ENCODE data around the gene STARD3. TPM values are rescaled to one million over a fixed set of nuclear protein-coding genes. Genes with fewer than 3 reads are reported as not detected.

The STARD3 gene
- total RNA-seq, 1 donor from 2014 or later, result 78.2 TPM

DNA sequence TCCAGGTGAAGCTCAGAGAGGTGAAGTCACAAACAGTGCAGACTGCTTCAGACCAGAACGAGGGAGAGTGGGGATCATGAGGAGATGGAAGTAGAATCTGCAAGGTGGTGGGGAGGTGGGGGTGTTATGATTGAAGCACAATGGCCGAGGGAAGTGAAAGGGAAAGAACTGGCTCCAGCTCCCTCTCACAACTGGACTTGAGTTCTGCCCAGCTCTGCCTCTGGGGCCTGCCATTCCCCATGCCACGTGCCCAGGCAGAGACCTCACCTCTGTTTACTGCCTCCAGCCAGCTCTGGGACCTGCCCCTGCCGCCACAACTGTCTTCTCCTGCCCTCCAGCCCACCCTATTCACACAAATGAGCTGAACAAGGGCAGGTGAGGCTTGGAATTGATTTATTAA lies 33.8 kb downstream of the STARD3 start:
- no peaks in the 10 kb centered on the region for H3K36me3 ChIP-seq
- DNase-seq, result peak; percentile 46
- ATAC-seq, result no peak
- peaks cover 53% of the 10 kb centered on the region for H3K27me3 ChIP-seq
- H3K27ac ChIP-seq, result no peak overlapping the region
- intact Hi-C loops (cut with DNase I), result no loop called here
- no peaks in the 10 kb centered on the region for H3K9me3 ChIP-seq
- H3K4me1 ChIP-seq, result peaks cover 23% of the 10 kb centered on the region
- no peak overlapping the region for H3K4me3 ChIP-seq
- TF ChIP-seq, protein P1, sequence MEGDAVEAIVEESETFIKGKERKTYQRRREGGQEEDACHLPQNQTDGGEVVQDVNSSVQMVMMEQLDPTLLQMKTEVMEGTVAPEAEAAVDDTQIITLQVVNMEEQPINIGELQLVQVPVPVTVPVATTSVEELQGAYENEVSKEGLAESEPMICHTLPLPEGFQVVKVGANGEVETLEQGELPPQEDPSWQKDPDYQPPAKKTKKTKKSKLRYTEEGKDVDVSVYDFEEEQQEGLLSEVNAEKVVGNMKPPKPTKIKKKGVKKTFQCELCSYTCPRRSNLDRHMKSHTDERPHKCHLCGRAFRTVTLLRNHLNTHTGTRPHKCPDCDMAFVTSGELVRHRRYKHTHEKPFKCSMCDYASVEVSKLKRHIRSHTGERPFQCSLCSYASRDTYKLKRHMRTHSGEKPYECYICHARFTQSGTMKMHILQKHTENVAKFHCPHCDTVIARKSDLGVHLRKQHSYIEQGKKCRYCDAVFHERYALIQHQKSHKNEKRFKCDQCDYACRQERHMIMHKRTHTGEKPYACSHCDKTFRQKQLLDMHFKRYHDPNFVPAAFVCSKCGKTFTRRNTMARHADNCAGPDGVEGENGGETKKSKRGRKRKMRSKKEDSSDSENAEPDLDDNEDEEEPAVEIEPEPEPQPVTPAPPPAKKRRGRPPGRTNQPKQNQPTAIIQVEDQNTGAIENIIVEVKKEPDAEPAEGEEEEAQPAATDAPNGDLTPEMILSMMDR (IDR thresholded peaks at IDR 0.05), result no peak

DNA sequence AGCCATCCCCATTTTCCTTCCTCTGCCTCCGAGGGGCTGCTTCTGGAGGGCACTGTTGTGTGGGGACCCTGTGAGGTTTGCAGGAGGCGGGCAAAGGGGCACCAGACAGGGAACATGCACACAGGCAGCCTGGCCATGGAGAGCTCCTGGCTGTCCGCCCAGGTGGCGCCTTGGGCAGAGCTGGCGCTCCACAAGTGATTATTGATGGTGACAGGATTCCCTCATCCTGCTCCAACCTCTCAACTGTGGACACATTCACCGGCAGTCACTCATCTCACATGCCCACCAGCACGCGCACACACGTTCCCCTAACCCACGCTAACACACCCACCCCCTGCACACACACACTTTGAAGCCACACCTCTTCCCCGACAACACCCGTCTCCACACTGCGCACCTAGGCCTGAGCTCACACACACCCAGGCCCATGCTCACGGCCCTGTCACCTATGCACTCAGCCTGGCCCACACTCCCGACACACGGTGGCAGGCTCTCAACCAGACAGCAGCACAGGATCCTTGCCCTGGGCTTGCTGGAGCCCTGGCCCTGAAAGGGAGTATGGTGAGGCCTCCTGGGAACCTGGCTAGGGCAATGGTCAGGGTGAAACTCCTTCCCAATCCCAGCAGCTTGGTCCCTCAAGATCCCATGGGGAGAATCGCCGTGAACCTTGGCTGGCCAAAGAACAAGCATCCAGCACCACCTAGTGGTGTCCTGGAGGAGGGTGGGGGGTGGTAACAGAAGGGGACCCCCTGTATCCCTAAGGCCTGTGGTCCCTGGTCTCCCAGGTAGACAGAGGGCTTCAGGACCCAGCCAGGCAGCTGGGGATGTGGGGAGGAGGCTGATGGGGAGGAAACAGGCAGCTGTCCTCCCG lies 34.9 kb downstream of the STARD3 start:
- intact Hi-C loops (cut with DNase I), result no loop called here
- no peaks in the 10 kb centered on the region for H3K9me3 ChIP-seq
- H3K27me3 ChIP-seq, result peaks cover 46% of the 10 kb centered on the region
- H3K36me3 ChIP-seq, result no peaks in the 10 kb centered on the region
- TF ChIP-seq, protein P1 (IDR thresholded peaks at IDR 0.05), result peak; percentile 54
- ATAC-seq (peak; percentile 2), DNase-seq (peak; percentile 63)
- peaks cover 33% of the 10 kb centered on the region for H3K4me1 ChIP-seq
- H3K4me3 ChIP-seq, result no peak overlapping the region
- H3K27ac ChIP-seq, result no peak overlapping the region

DNA sequence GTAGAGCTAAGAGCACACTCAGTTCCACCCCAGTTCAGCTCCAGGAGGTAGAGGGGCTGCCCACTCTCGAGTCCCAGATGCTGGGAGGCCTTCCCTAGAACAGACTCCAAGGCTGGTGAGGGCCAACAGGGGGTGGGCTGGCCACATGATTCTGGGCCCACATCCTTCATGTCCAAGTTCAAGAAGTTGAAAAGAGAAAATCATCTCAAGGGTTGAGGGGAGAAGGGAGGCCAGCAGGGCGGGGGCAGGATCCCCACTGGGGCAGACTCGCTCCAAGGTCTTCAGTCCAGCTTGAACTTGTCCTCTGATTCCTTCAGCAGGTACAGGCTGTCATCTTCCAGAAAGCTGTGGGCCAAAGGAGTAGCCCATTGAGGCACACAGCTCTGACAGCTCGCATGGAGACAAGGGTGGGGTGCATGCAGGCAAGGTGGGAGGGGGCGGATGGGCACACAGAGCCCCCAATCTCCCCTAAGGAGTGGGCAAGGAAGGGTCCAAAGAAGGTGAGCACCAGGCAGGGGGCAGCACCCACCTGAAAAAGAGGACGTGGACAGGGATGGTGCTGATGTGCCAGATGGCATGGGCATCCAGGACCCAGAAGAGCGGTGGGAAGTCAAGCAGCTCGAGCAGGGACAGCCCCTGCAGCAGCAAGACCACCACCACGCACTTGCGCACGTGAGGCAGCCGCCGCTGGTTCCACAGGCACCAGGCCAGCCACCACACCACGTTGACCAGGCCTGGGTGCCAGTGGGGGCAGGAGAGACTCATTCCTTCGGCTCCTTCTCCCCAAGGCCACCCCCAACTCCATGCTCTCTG lies 35.8 kb downstream of the STARD3 start:
- DNase-seq (no peak), ATAC-seq (no peak)
- peaks cover 39% of the 10 kb centered on the region for H3K27me3 ChIP-seq
- TF ChIP-seq, protein P1 (IDR thresholded peaks at IDR 0.05), result peak; percentile 2
- H3K27ac ChIP-seq, result no peak overlapping the region
- no peaks in the 10 kb centered on the region for H3K36me3 ChIP-seq
- intact Hi-C loops (cut with DNase I), result no loop called here
- peaks cover 30% of the 10 kb centered on the region for H3K4me1 ChIP-seq
- H3K4me3 ChIP-seq, result no peak overlapping the region
- no peaks in the 10 kb centered on the region for H3K9me3 ChIP-seq

GRCh38 chr17:39673335-39674081 lies 36.6 kb downstream of the STARD3 start:
- ATAC-seq, result no peak
- H3K27me3 ChIP-seq, result peaks cover 31% of the 10 kb centered on the region
- TF ChIP-seq, protein P1 (IDR thresholded peaks at IDR 0.05), result no peak
- peak; percentile 54 for DNase-seq
- no peaks in the 10 kb centered on the region for H3K36me3 ChIP-seq
- no peak overlapping the region for H3K27ac ChIP-seq
- H3K4me3 ChIP-seq, result no peak overlapping the region
- H3K9me3 ChIP-seq, result no peaks in the 10 kb centered on the region
- intact Hi-C loops (cut with DNase I), result no loop called here
- peaks cover 27% of the 10 kb centered on the region for H3K4me1 ChIP-seq

DNA sequence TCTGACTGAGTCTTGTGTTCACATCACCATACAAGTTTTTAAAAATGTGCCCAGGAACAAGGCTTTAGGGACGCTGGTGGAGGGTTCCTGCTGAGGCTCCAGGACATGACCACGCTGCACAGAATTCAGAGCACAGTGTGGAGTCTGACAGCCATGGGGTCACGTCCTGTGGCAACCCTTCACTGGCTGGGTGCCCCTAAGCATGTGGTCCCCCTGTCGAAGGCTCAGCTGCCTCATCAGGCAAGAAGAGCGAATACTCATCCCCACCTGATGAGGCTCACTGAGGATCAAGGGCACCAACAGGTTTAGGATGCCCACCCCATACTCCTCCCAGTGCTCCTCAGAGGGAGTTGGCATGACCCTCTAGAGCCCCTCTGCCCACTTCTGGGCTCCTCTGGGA lies 37.2 kb downstream of the STARD3 start:
- intact Hi-C loops (cut with DNase I), result no loop called here
- no peak for ATAC-seq
- Histone ChIP-seq H3K4me3 (no peak overlapping the region), H3K27ac (no peak overlapping the region), H3K9me3 (no peaks in the 10 kb centered on the region), H3K4me1 (peaks cover 24% of the 10 kb centered on the region), H3K27me3 (peaks cover 24% of the 10 kb centered on the region), H3K36me3 (no peaks in the 10 kb centered on the region)
- TF ChIP-seq, protein P1 (IDR thresholded peaks at IDR 0.05), result no peak
- no peak for DNase-seq

Data from upper lobe of right lung (tissue), 1 donor.